Middle frontal gyrus (tissue), 1 donor: ENCODE data around the gene PAX2.

ENCODE experiments used
- DNase-seq: peaks from one replicate; pipeline ENCODE4 v3.0.0-alpha.2; 2015; ENCODE audit warnings: low spot score; ENCODE audit errors: extremely low spot score

PAX2 gene

DNA sequence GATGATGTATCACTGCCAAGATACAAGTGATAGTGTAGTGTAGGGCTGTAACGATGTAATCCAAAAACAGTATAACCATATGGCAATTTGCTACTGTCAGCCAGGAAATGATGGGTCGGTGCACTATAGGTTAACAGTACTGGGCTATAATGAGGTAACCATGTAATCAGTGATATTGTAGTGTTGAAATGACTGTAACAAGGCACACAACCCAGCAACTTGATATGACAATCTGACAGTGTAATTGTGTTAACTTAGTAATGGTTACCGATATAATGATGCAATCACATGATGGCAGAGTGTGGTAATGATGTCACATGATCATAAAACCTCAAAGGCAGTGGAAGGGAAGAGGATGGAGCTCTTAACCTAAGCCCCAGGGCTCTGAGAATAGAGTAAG lies 93.6 kb downstream of the PAX2 start:
- no peak for DNase-seq

- no peak for DNase-seq
These were observed 96.1 kb downstream of the PAX2 start for GRCh38 chr10:100841528-100841927.

- DNase-seq, result no peak
These were observed 102.1 kb downstream of the PAX2 start for GRCh38 chr10:100847440-100847839.

DNA sequence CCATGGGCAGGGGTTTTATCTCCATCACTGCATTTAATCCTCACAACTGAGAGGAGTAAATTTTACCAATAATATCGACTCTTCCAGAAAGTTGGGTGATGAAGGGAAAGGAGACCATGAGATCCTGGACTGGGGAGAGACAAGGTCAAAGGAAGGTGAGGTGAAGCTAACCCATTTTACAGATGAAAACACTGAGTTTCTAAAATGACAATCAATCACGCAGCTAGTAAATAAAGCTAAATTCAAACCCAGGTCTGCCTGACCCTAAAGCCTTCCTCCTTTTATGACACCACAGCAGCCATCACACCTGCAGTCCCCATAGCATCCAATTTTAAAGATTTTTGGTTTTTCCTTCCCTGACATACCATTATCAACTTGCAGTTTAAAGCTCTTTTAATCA lies 103.4 kb downstream of the PAX2 start:
- no peak for DNase-seq

GRCh38 chr10:100858261-100858660 lies 112.9 kb downstream of the PAX2 start:
- DNase-seq, result no peak

DNA sequence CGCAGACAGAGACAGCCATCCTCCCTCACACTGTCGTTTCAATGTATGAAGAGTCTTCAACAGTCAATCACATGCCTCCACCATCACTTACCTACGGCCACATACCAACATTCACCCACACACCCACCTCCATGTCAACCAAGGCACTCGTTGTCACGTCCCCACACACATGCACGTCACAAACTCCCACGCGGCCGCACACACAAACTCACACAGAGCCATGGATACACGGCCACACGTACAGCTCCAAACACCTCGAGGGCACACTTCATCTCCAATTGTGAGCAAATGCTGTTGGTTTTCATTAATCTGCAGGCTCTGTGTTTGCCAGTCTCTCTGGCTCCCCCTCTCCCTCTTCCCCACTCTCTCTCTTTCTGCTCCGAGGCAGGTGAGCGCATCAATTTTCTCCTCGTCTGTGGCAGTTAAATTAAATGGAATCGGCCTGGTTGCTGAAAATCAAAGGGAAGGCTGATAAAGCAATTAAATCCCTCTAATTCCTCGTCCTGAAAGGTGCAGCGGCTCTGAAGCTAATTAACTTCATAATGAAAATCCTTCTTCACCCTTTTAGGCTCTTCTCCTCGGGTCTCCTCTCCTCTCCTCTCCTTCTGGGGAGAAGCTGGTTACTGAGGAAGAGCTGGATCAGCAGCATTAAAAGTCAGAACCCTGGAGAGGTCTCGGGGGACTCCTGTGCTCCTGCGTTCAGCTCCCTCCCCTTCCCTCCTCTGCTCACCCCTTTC lies 113.5 kb downstream of the PAX2 start:
- DNase-seq, result no peak

GRCh38 chr10:100859484-100859763 lies 114.0 kb downstream of the PAX2 start:
- no peak for DNase-seq

- no peak for DNase-seq
These were observed 118.1 kb downstream of the PAX2 start for GRCh38 chr10:100863433-100863832.

- DNase-seq, result no peak
These were observed 118.9 kb downstream of the PAX2 start for GRCh38 chr10:100864036-100864885.

DNA sequence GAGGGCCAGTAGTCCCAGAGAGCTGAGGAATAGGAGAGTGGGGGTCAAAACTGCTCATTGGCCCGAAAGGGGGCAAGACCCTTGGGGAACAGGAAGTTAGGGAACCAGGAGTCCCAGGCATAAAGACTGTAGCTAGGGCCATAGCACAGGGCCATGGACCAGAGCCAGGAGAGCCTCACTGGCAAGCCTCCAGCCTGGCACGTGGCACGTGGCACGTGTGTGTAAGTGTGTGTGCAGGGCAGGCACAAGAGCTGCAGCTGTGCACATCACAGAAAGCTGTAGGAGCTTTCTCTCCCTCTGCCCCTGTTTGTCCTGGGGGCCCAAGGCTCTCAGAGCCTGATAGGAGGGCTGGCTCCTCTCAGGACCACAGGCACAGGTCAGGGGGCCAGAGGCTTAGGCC lies 119.6 kb downstream of the PAX2 start:
- no peak for DNase-seq

DNA sequence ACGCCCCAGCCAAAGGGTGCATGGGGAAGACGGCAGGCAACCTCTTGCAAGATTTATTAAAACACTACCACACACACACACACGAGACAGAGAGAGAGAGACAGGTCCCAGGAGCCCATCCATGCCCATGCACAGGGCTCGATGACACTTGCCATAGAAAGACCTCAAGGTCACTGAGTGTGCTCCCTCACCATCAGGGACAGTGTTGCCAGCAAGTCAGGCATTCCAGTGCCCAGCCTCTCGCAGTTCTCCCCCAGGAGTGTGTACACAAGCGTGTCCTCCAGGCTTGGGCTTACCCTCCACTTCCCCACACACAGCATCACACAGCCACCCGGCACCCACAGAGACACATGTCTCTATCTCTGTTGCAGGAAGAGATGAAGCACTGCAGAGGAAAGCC lies 120.6 kb downstream of the PAX2 start:
- no peak for DNase-seq

DNA sequence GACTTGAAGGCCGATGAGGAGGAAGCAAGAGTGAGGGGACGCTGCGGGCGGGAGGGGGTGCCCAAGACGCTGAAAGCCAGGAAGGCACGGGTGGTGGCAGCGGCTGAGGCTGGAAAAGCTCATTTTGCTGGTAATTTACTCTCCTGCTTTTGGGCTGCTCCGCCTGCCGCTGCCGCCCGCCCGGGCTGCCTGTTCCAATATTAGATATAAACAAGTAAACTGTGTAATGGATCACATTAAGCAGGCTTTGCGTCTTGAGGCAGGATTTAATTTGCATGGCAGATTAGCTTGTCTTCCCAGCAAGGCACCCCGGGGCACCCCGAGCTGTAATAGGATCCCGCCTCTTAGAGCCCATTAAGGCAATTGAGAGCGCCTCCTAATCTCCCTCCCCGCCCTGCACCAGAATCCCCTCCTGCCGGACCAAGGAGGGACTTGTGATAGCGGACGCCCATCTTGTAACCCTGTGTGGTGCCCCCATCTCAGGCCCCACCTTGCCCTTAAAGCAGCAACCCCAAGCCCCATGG lies 121.3 kb downstream of the PAX2 start:
- DNase-seq, result no peak

GRCh38 chr10:100867261-100867963 lies 122.0 kb downstream of the PAX2 start:
- no peak for DNase-seq

GRCh38 chr10:100868382-100868781 lies 123.0 kb downstream of the PAX2 start:
- no peak for DNase-seq

DNA sequence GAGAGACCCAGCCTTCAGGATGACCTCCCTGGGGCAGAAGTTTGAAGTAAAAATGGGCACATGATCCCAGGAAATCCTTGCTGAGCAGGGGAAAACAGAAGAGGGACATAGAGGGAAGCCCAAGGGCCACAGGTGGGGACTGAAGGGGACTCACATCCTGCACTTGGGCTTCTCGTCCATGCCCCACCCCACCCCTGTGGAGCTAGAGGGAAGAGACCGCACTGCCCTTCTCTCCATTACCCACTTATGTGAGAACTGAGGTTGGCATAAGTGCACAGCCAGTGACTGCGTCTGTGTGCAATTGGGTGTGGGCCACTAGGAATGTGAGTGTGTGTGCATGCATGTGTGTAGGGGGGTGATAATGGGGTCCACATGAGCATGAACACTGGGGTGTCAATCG lies 124.0 kb downstream of the PAX2 start:
- no peak for DNase-seq

DNA sequence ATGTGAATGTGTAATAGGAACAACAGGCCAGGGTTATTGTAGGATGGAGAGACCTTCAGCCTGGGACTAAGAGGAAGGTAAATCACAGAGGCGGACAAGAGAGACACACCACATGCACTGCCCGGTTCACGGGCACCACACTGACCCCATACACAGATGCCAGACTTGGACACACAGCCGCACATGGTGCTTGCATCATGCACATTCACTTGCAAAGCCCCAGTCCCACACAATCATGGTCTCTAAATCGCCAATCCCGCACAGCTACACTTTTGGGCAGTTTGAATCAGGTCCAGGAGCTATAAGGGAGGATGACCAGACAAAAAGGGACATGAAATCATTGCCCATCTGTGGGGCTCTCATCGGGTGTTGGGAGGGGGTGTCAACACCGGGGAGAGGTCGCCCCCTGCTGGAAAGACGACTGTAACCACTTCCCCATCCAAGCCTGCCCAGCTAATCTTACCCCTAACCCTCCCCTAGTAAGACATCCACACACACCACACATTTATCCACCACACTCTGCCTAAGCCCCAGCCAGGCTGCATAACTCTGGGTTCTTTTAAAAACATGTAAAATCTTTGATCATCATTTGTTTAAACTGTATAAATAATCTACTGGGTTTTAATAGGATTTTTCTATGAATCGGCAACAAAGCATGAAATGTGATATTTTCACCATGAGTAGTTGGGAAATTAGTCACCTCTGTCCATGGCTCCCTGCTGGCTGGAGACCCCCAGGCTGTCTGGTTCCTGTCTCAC lies 126.8 kb downstream of the PAX2 start:
- no peak for DNase-seq

- DNase-seq, result no peak
These were observed 127.9 kb downstream of the PAX2 start for GRCh38 chr10:100873146-100873826.

DNA sequence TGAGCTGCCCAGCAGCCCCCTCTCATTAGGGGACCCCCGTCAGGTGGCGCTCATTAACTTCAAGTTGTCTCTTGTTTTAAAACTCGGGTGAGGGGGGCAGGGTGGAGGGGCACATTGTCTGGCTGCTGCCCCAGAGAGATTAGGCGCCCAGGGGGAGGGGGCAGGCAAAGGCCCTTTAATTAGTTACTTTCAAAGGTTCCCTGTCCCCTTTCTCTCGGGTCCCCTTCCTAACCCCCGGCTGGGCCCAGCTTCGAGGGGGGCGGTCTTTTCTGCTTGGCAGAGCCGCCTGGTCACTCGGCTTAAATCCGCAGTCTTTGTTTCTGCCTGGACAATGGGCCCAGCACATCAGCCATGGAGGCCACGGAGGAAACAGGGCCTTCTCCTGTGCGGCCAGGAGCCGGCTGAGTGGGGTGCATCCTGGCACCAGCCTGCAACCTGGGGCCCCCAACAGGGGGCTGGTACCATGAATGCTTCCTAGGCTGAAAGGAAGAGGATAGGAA lies 128.5 kb downstream of the PAX2 start:
- DNase-seq, result no peak

GRCh38 chr10:100874702-100875483 lies 129.5 kb downstream of the PAX2 start:
- DNase-seq, result no peak
